NCI-H1105 treated with DMSO at 0.1 percent for 48 hours (cell line): Measurements from ENCODE around the gene UNCX.
"Not testable (repeated sequence)": the region's sequence is repeated elsewhere in the genome, so short reads cannot be mapped to it uniquely, and the experiment has no call there.

Experiments
- DNase-seq: peaks from one replicate; lab custom pipeline; 2025; lab: John Stamatoyannopoulos, UW

Gene UNCX

DNA sequence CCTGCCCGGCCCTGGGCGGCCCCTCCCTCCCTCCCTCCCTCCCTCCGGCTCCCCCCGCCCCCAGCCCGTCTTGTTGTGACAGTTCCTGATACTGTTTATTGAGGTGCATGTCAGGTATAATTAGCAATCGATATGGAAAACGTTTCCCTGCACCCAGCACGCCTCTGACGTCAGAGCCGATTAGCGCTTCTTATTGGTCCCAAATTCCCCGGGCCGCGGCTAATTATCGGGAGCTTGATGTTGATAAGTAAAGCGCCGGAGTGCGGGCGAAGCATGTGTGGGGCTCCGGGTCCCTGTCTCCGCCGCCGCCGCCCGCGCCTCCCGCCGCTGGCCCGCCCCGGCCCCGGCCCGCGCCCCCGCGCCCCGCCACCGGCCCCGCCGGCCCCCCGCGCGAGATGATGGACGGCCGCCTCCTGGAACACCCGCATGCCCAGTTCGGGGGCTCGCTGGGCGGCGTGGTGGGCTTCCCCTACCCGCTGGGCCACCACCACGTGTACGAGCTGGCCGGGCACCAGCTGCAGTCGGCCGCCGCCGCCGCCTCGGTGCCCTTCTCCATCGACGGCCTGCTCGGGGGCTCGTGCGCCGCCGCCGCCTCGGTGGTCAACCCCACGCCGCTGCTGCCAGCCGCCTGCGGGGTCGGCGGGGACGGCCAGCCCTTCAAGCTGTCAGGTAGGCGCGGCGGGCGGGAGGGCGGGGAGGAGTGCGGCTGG is at the start of gene UNCX:
UNCX (plus strand) TSS at position 250 of the 710 bp plus-strand sequence; CDS start at position 396, 146 bp downstream.
- DNase-seq: peak; percentile 74

DNA sequence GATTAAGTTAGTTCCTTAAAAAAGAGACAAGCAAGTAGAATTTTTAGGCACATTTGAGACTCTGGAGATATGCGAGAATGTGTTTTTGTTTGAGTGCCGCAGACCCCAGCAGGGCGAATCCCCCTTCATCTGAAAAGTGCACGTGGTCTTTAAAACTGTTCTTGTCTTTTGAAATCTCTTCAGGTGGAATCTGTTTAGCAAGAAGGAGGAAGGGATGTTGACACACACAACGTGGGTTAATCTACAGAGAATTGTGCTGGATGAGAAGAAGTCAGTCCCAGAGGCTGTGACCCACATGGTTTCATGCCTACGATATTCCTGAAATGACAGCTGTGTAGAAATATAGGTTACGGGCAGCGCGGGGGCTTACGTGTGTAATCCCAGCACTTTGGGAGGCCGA is 45.5 kb upstream of the UNCX start:
- no peak for DNase-seq

DNA sequence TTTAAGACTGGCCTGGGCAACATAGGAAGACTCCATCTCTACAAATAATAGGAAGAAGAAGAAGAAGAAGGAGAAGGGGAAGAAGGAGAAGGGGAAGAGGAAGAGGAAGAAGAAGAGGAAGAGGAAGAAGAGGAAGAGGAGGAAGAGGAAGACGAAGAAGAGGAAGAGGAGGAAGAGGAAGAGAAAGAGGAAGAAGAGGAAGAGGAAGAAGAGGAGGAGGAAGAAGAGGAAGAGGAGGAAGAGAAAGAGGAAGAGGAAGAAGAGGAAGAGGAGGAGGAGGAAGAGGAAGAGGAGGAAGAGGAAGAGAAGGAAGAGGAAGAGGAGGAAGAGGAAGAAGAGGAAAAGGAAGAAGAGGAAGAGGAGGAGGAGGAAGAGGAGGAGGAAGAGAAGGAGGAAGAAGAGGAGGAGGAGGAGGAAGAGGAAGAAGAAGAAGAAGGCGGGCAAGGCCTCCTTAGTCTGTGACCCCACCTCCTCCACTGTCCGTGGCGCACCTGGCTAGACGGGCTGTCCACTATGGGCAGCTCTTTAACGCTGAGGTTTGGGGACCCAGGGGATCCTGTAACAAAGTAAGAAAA is 43.9 kb upstream of the UNCX start:
- no peak for DNase-seq

DNA sequence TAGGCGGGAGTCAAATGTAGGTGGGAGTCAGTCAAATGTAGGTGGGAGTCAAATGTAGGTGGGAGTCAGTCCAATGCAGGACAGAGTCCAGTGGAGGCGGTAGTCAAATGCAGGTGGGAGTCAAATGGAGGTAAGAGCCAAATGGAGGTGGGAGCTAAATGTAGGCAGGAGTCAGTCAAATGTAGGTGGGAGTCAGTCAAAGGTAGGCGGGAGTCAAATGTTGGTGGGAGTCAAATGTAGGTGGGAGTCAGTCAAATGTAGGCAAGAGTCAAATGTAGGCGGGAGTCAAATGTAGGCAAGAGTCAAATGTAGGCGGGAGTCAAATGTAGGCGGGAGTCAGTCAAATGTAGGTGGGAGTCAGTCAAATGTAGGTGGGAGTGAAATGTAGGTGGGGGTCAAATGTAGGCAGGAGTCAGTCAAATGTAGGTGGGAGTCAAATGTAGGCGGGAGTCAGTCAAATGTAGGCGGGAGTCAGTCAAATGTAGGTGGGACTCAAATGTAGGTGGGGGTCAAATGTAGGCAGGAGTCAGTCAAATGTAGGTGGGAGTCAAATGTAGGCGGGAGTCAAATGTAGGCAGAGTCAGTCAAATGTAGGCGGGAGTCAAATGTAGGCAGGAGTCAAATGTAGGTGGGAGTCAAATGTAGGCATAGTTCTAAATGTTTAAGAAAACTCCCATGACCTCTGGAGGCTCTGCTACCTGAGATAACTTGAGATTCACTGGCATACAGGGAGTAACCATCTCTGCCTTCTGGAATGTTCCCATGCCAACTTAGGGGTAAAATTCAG is 42.5 kb upstream of the UNCX start:
- no peak for DNase-seq

DNA sequence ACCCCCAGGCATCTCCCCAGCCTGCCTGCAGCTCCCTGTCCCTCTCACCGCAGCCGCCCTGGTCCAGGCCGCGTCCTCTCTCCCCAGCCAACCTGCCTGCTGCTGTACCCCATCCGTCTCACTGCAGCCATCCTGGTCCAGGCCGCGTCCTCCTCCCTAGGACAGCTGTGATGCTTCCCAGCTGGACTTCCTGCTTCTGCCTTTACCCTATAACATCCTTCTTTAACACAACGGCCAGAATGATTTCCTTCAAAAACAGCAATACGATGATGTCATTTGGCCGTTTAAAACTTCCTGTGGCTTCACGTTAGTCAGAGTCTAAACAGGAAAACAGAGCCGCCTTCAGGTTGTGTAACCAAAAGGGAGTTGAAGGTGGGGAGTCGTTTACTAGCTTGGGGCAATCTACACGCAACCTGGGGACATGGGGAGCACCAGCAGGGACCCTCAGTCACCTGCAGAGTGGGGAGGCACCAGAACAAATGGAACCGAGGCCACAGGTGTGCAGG is 40.4 kb upstream of the UNCX start:
- DNase-seq: no peak

DNA sequence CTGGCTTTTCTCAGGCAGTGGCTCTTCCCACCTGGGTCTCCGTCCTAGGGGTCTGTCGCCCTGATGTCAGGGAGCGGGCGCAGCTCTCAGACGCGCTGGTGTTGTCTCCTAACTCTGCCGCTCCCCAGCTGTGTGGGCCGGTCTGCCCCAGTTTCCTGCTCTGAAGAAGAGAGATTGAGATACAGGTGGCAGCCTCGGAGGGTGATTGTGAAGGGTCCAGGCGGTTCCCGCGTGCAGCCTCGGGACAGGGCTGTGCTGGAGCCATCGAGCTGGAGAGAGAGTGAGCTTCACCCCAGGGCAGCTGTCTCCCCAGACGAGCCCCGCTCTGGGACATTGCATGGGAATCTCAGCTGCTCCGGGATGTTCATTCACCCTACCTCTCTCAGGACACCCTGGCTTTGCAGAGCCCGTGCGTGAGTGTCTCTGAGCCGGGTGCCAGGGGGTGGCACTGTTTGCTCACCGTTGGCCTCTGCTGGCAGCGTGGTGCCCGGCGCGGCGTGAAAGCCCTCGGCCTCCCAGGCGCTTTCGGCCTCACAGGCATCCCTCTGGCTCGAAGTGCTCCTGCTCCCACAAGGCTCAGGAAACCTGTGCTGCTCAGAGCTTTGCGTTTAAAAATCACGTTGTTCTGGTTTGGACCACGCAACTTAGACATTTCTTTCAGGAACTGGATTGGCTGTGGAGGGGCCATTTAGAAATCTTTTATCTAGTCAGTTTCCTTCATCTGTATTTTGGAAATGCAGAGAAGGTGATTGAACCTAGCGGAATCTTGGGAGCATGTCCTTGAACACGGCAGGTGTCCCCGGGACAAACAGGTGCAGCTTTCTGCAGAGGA is 38.9 kb upstream of the UNCX start:
- peak; percentile 66 for DNase-seq

DNA sequence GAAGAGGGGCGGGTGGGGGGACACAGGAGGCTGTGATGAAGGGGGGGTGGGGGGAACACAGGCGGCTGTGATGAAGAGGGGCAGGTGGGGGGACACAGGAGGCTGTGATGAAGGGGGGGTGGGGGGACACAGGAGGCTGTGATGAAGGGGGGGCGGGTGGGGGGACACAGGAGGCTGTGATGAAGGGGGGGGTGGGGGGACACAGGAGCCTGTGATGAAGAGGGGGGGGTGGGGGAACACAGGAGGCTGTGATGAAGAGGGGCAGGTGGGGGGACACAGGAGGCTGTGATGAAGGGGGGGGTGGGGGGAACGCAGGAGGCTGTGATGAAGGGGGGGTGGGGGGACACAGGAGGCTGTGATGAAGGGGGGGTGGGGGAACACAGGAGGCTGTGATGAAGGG is 36.2 kb upstream of the UNCX start:
- DNase-seq: not testable (repeated sequence)

DNA sequence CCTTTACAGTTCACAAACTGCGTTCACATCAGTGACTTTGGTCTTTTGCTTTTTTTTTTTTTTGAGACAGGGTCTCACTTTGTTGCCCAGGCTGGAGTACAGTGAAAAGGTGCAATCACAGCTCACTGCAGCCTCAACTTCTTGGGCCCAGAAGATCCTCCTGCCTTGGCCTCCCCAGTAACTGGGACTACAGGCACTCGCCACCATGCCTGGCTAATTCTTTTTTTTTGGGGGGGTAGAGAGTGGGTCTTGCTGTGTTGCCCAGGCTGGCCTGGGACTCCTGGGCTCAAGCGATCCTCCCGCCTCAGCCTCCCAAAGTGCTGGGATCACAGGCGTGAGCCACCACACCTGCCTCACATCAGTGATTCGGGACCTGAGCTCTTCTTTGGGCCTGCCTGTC is 35.7 kb upstream of the UNCX start:
- no peak for DNase-seq

DNA sequence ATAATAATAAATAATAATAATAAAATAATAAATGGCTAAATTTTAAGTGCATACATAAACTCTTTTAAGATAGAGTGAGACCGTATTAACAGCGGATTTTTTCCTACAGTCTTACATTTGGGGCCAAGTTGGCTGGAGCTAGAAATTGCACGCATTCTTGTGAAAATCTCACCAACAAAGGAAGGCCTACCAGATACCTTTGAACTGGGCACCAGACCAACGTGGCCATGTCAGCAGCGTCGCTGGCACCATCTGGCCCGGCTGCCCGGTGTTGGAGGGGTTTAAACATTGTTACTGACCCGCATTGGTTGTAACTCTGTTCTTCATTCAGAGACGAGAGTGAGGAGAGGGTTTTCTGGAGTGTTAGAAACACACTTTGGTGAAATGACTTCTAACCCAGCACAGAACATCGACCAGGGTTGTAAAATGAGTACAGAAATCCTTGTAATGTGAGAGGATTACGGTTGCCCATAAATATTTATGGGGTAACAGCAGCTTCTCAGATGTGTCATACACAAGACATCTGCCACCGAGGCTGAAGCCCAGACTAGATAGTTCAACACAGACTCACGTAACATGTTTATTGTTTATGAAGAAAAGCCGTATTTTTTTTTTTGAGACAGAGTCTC is 34.6 kb upstream of the UNCX start:
- no peak for DNase-seq

DNA sequence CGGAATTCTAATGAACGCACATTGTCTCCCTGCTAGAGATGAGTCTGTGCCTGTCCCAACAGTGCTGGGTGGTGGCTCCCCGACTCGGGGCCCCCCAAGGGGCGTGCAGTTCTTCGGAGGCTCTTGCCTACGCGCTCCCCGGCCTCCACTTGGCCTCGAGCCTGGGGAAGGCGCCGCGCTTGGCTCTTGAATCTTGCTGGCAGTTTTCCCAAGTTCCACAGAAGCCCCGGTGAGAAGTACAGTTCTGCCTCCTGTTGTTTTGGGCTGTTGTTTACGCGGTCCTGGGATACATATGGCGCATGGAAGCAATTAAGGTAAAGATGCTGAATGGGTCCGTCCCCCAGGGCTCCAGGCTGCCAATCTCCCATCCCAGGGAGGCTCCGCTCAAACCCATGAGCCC is 32.6 kb upstream of the UNCX start:
- peak; percentile 48 for DNase-seq

DNA sequence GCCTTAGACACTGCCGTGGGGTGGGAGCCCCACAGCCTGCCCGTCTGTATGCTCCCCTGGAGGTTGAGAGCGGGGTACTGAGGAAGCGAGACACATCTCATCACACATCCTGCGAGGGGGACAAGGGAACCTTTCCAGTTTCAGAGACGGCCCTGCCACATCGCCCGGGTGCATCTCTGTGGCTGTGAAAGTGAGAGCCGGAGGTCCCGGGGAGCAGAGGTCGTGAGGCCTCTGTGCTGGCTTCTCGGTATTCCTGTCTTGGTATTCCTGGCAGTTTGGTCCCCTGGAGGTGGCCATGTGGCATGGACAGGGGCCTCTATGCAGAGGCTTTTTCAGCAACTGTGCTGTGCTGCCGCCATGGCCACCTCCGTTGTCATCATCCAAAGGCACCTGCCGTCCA is 30.8 kb upstream of the UNCX start:
- DNase-seq: no peak

DNA sequence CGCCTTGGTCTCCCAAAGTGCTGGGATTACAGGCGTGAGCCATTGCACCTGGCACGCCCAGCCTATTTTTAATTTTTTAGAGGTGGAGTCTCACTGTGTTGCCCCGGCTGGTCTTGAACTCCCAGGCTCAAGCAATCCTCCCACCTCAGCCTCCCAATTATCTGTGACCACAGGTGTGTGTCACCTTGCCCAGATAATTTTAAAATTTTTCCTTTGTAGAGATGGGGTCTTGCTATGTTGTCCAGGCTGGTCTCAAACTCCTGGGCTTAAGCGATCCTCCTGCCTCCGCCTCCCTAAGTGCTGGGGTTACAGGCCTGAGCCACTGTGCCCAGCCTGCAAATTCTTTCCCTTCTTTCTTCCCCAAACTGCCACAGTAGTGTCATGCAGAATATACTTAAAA is 29.8 kb upstream of the UNCX start:
- not testable (repeated sequence) for DNase-seq

DNA sequence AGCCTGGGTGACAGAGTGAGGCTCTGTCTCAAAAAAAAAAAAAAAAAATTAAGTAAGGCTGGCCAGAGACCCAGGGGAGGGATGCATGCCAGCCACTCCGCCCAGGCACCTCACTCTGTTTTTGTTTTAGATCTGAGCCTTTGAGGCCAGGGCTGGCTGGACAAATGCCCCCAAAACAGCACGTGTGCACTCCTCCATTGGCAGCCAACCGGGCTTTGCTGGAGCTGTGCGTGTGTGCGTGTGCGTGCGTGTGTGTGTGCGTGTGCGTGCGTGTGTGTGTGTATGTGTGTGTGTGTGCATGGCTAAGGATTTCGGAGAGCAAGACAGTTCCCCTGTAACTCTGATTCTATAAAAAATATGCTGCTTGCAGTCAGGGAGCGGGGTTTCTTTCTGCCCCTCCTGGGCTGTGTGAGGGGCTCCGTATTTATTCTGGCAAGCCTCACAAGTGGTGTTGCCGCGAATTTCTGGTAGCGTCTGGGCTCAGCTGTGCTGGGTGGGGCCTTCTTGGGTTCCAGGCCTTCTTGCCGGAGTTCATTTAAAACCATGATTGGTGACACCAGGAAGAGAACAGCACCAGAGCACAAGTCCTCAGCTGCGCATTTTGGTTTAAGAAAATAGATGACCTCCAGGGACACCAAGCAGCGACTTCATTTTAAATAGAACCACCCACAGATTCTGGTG is 28.1 kb upstream of the UNCX start:
- DNase-seq: no peak

DNA sequence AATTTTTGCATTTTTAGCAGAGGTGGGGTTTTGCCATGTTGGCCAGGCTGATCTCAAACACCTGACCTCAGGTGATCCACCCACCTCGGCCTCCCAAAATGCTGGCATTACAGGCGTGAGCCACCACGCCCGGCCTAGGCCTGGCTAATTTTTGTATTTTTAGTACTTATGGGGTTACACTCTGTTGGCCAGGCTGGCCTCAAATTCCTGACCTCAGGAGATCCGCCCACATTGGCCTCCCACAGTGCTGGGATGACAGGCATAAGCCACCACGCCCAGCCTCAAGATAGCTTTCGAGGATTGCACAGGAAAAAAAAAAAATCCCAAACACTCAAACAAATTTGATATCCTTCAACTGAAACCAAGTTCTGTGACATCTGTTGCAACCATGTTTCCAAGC is 26.9 kb upstream of the UNCX start:
- not testable (repeated sequence) for DNase-seq

DNA sequence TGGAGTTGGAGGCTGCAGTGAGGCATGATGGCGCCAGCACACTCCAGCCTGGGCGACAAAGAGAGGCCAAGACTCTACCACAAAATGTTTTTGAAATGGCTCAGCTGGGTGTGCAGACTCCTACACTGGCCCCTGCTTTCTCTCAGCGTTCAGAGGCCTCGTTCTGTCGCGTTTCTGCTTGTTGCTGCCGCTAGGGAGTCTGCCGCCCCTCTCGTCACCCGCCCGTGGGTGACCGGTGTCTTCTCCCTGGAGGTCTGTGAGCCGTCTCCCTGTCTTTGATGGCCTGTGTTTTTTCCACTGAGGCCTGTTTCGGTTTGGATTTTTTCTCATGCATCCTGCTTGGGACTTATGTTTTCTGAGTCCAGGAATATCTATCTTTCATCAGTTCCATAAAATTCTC is 23.6 kb upstream of the UNCX start:
- DNase-seq: no peak

DNA sequence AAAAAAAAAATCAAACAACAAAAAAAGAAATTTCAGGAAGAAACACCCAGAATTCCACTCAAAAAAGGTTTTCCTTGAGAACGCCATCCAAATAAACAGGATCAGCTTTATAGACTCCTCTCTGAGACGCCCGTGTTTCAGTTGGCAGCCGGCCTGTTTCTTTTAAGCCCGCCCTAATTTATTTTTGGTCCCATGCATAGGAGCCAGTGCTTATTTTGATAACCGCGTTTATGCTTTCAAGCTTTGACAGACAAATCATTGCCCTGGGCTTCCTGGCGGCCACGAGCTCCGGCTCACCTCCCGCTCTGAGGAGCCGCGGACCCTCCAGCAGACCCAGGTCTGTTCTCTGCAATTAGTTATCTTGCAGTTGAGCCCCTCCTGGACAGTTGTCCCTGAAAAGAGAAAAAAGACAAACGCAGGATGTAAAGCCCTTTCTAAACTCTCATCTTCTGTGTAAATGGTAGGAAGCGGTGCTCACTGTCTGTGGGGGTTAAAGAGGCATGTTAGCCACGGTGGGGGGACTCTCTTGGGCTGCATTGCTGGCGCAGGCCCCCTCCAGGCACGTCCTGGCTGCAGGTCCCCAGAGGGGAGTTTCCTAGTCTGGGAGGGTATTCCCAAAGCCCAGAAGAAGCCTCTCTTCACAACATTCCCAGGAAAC is 22.2 kb upstream of the UNCX start:
- DNase-seq: peak; percentile 77

DNA sequence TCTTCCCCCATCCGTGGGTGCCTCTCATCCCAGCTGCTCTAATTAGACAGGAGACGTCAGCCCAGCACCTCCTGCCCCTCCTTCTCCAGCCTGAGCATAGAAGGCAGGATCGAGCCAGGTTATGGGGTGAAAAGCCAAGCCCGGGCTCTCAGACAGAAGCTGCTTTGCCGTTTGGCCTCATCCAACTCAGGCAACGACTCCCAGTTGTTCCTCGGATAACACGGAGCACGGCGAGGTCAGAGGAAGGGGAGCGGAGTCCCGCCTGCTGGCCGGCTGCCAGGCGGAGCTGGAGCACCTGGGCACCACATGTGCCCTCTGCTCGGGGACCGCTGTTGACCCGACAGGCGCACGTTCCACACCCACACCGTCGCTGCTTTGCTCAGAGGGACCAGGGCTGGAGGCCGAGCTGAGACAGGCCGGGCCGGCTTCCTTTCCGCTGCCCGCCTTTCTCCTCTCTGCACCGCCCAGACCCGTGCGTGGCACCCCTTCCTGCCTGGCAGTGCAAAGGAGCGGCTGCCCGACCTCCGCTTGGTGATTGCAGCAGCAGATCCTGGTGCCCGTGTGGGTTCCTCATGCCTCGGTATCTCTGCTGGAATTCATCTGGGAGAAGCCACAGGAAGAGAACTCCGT is 21.6 kb upstream of the UNCX start:
- peak; percentile 66 for DNase-seq

DNA sequence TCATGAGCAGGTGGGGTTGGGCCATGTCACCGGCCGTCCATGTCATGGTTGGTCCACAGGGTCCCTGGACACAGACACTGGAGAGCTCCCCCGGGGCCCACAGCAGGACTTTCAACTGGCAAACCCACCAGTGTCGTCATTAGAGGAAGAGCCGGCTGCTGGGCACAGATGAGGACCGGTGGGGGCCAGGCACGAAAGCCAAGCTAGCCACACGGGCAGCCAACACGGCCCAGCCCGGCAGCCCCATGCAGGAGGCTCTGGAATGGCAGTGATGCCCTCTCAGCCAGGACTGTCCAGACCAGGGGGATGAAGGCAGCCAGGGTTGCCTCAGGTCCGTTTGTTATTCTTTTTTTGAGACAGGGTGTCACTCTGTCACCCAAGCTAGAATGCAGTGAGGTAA is 21.1 kb upstream of the UNCX start:
- DNase-seq: no peak

DNA sequence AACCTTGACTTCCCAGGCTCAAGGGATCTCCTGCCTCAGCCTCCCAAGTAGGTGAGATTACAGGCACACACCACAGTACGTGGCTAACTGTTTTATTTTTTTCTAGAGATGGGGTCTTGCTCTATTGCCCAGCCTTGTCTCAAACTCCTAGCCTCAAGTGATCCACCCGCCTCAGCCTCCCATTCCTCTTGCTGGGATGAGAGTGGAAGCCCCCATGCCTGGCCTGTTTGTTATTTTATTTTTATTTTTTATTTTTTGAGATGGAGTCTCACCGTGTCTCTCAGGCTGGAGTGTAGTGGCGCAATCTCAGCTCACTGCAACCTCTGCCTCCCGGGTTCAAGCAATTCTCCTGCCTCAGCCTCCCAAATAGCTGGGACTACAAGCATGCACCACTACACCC is 20.6 kb upstream of the UNCX start:
- DNase-seq: not testable (repeated sequence)

DNA sequence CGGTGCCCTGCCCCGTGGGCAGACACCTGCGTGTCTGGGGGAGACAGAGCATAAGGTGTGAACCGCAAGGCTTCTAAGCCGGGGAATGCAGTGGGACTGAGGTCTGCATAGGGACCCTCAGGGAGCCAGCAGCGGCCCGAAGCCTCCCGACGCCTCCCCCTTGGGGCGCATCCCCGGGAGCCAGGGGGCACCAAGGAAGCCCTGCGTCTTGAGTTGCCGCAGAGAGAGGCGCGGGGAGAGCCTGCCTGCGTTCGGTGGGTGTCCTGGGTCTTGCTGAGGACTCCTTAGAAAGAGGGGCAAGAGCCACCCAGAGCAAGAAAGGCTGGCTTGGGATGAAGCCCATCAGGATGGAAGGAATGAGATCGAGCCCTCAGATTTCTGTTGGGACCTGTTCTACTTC is 18.2 kb upstream of the UNCX start:
- DNase-seq: no peak
